Measurements from ENCODE around the gene PMCH. TPM values are rescaled to one million over a fixed set of nuclear protein-coding genes. Genes with fewer than 3 reads are reported as not detected.

PMCH gene
- total RNA-seq, 1 donor from 2014 or later: not detected

DNA sequence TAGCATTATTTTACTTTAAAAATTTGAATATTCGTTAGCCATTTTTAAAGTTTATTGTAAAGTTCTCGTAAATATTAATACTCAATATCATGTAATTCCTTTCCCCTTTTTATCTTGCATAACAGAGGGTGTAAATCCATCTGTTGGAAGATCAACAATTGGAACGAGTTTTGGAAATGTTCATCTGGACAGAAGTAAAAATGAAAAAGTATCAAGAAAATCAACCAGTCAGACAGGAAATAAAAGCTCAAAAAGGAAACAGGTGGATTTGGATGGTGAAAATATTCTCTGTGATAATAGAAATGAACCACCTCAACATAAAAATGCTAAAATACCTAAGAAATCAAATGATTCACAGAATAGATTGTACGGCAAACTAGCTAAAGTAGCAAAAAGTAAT is 1.8 kb downstream of the PMCH start:
- Mint-ChIP-seq H3K4me1 (no peaks in the 10 kb centered on the region), H3K27me3 (no peaks in the 10 kb centered on the region), H3K9me3 (no peaks in the 10 kb centered on the region), H3K27ac (no peak overlapping the region), H3K4me3 (no peak overlapping the region), H3K36me3 (ENCODE audit: low read depth) (no peaks in the 10 kb centered on the region)
- ATAC-seq (ENCODE audit: low read depth): no peak
- ChIA-PET CTCF (no interaction called here), POLR2A (no interaction called here)
- TF ChIP-seq CTCF (IDR thresholded peaks at IDR 0.05): no peak
- intact Hi-C loops (cut with micrococcal nuclease): no loop called here
- DNase-seq: no peak

DNA sequence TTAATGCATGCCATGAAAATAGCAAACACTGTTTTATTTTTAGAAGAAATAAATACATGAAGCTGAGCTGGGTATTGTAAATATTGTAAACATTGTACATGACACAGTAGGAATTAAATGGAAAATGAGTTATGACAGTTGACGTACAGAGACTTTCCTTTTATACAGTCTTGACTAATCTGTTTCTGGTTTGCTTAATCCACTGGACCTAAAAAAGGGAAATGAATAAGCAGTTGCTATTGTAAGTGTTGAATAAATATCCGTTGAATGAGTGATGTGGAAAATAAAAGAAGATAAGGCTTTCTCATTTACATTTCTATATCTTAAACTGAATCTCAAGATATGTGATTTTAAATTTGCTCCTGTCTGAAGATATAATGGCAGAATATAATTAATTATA is 15.0 kb downstream of the PMCH start:
- no peak overlapping the region for H3K27ac Mint-ChIP-seq
- H3K36me3 Mint-ChIP-seq (ENCODE audit: low read depth): no peaks in the 10 kb centered on the region
- H3K27me3 Mint-ChIP-seq: no peaks in the 10 kb centered on the region
- no peaks in the 10 kb centered on the region for H3K9me3 Mint-ChIP-seq
- no peaks in the 10 kb centered on the region for H3K4me1 Mint-ChIP-seq
- no peak overlapping the region for H3K4me3 Mint-ChIP-seq
- no peak for ATAC-seq (ENCODE audit: low read depth)
- DNase-seq: no peak
- POLR2A ChIA-PET: no interaction called here
- no peak for TF ChIP-seq CTCF (IDR thresholded peaks at IDR 0.05)
- intact Hi-C loops (cut with micrococcal nuclease): no loop called here
- CTCF ChIA-PET: no interaction called here

GRCh38 chr12:102174761-102175160 is 22.9 kb downstream of the PMCH start:
- DNase-seq (no peak), ATAC-seq (ENCODE audit: low read depth) (no peak)
- Mint-ChIP-seq H3K27me3 (no peaks in the 10 kb centered on the region), H3K27ac (no peak overlapping the region), H3K4me1 (no peaks in the 10 kb centered on the region), H3K9me3 (no peaks in the 10 kb centered on the region), H3K36me3 (ENCODE audit: low read depth) (no peaks in the 10 kb centered on the region), H3K4me3 (no peak overlapping the region)
- ChIA-PET CTCF (interaction anchor here (1.3 kb wide), 1 partner anchor 369 kb away, joined by 3 read pairs; no protein-coding TSS in a partner anchor), POLR2A (no interaction called here)
- TF ChIP-seq CTCF (IDR thresholded peaks at IDR 0.05): no peak
- intact Hi-C loops (cut with micrococcal nuclease): loop anchor here (5.0 kb wide), 1 partner anchor 237 kb away; no protein-coding TSS in a partner anchor

DNA sequence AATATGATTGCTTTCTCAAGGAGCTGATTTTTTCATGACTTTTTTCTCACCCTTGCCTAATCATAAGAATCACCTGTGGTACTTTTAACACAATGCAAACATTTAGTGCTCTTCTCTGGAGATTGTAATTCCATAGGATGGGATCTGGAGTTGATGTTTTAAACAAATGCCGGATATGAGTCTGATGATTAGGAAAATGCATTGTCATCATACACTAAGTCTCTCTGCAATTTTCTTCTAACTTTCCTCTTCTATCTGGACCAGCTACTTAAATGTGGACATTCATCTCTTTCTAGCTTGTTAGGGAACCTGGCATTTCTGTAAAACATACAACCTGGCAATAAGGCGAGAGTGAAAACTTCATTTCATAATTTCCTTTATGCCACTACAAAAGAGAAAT is 23.5 kb downstream of the PMCH start:
- ATAC-seq (ENCODE audit: low read depth) (no peak), DNase-seq (no peak)
- H3K36me3 Mint-ChIP-seq (ENCODE audit: low read depth): no peaks in the 10 kb centered on the region
- ChIA-PET POLR2A (no interaction called here), CTCF (interaction anchor here (1.3 kb wide), 1 partner anchor 369 kb away, joined by 3 read pairs; no protein-coding TSS in a partner anchor)
- TF ChIP-seq CTCF (IDR thresholded peaks at IDR 0.05): no peak
- no peaks in the 10 kb centered on the region for H3K4me1 Mint-ChIP-seq
- intact Hi-C loops (cut with micrococcal nuclease): loop anchor here (5.0 kb wide), 1 partner anchor 237 kb away; no protein-coding TSS in a partner anchor
- no peaks in the 10 kb centered on the region for H3K9me3 Mint-ChIP-seq
- no peak overlapping the region for H3K27ac Mint-ChIP-seq
- no peak overlapping the region for H3K4me3 Mint-ChIP-seq
- no peaks in the 10 kb centered on the region for H3K27me3 Mint-ChIP-seq

GRCh38 chr12:102172436-102172835 is 25.2 kb downstream of the PMCH start:
- Mint-ChIP-seq H3K27ac (no peak overlapping the region), H3K36me3 (ENCODE audit: low read depth) (no peaks in the 10 kb centered on the region), H3K9me3 (no peaks in the 10 kb centered on the region), H3K4me3 (no peak overlapping the region), H3K4me1 (no peaks in the 10 kb centered on the region), H3K27me3 (no peaks in the 10 kb centered on the region)
- ATAC-seq (ENCODE audit: low read depth) (no peak), DNase-seq (no peak)
- ChIA-PET CTCF (no interaction called here), POLR2A (no interaction called here)
- intact Hi-C loops (cut with micrococcal nuclease): loop anchor here (5.0 kb wide), 1 partner anchor 235 kb away; no protein-coding TSS in a partner anchor
- no peak for TF ChIP-seq CTCF (IDR thresholded peaks at IDR 0.05)

All from activated B cell treated with CpG ODN at 0.5 μM for 24 hours (primary cell).